ENCODE results near the gene MACF1. TPM values are rescaled to one million over a fixed set of nuclear protein-coding genes. Genes with fewer than 3 reads are reported as not detected.
"Not testable (repeated sequence)": the region's sequence is repeated elsewhere in the genome, so short reads cannot be mapped to it uniquely, and the experiment has no call there.

MACF1 gene
- total RNA-seq, 2 experiments from 2014 or later, result 319 to 488 TPM

DNA sequence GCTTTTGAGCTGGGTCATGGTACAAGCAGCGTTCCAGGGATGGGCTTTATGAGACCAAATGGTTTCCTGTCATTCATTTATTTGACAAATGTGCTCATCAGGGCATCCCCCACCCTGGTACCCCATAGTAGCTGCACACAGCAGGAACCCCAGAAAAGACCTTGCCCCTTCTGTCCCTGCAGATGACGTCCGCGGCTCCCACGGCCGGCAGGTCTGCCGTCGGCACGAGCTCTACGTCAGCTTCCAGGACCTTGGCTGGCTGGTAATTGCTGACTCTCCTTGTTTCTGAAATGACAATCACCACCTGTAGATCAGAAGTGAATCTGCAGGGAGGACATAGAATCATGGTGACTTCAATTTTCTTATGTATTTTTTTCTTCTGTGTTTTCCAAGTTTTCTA is 317.7 kb downstream of the MACF1 start:
- CTCF ChIA-PET; H3K4me3 Mint-ChIP-seq; H3K27ac Mint-ChIP-seq; H3K27me3 Mint-ChIP-seq; H3K9me3 Mint-ChIP-seq (ENCODE audit: low read depth); DNase-seq; H3K36me3 Mint-ChIP-seq; ATAC-seq: not testable (repeated sequence)
- peaks cover 19% of the 10 kb centered on the region for H3K4me1 Mint-ChIP-seq

DNA sequence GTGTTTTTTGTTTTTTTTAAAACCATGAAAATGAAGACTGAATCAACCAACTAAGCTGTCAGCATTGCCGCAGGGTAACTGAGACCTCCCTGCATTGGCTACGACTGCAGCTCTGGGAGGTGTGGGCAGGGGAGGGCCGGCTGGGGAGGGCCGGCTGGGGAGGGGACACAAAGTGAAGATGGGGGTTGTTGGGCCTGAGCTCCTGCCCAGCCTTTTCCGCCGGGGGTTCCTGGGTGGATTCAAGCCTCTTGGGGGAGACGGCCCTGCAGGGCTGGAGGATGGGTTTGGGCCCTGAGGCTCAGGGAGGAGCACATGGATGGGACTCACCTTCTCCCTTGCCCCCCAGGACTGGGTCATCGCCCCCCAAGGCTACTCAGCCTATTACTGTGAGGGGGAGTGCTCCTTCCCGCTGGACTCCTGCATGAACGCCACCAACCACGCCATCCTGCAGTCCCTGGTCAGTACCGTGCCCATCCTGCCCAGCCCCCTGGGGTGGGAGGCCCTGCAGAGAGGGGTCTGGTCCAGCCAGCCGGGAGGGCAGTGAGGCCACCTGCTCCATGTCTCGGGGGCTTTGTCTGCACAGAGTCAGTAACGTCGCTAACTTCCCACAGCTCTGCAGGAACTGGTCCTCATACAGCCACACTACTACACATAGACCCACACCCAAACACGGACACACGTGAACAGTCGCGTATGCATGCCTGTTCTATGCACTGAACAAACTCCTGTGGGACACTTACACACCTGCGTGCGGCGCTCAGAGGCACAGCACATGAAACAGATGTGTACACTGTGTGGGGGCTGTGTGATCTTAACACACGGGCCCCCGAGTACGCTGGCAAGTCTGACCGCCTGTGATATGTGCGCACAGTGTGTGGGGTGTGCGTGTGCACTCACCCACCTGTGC is 318.4 kb downstream of the MACF1 start:
- ATAC-seq, result no peak
- H3K4me1 Mint-ChIP-seq, result peaks cover 19% of the 10 kb centered on the region

GRCh38 chr1:39524171-39524570 is 319.7 kb downstream of the MACF1 start:
- DNase-seq (no peak), ATAC-seq (no peak)
- H3K4me1 Mint-ChIP-seq, result peaks cover 19% of the 10 kb centered on the region
- no peaks in the 10 kb centered on the region for H3K9me3 Mint-ChIP-seq (ENCODE audit: low read depth)
- CTCF ChIA-PET, result interaction anchor here (1.0 kb wide), 1 partner anchor 14 kb away, joined by 3 read pairs; no protein-coding TSS in a partner anchor
- no peak overlapping the region for H3K4me3 Mint-ChIP-seq
- H3K27ac Mint-ChIP-seq, result peak overlapping the region; percentile 24
- no peaks in the 10 kb centered on the region for H3K27me3 Mint-ChIP-seq
- peaks cover 3% of the 10 kb centered on the region for H3K36me3 Mint-ChIP-seq

More for the DNA sequence above, 318.4 kb downstream of the MACF1 start:
- H3K4me3 Mint-ChIP-seq, result no peak overlapping the region
- CTCF ChIA-PET, result no interaction called here
- no peak overlapping the region for H3K27ac Mint-ChIP-seq
- H3K9me3 Mint-ChIP-seq (ENCODE audit: low read depth), result no peaks in the 10 kb centered on the region
- H3K36me3 Mint-ChIP-seq, result peaks cover under 1% of the 10 kb centered on the region
- no peaks in the 10 kb centered on the region for H3K27me3 Mint-ChIP-seq
- DNase-seq, result no peak

DNA sequence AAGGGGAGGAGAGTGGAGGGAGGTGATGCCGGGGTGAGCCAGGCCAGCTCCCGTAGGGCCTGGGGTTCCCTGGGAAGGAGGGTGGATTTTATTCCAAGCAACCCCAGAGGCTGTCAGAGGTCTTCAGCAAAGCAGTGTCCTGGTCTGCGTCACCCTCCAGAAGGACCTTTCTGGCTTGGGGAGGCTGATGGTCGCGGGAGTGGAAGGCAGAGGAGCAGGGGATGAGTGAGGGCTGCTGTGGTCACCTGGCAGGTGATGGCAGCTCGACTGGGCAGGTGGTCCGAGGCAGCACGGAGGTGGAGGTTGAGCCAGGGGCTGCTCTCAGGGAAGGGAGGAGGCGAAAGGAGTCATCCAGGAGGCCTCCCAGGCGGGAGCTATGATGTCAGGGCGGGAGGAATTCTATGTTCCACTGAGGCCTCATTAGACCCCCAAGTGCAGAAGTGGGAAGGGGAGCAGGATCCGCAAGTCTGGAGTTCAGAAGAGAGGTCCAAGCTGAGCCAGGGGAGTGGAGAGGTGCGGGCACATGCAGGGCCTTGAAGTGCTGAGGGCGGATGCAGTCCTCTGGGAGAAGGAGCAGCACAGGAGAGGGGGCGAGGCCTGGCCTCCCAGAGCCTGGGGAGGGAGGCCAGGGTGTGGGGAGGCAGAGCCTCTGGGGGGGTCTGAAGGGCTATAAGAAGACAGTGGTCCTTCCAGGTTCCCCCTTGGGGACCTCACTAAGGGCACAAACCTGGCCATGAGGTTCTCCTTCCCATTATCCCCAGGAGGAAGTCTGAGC is 320.3 kb downstream of the MACF1 start:
- H3K27ac Mint-ChIP-seq, result peak overlapping the region; percentile 24
- no peak overlapping the region for H3K4me3 Mint-ChIP-seq
- no peaks in the 10 kb centered on the region for H3K9me3 Mint-ChIP-seq (ENCODE audit: low read depth)
- peaks cover 19% of the 10 kb centered on the region for H3K4me1 Mint-ChIP-seq
- ATAC-seq (no peak), DNase-seq (no peak)
- no peaks in the 10 kb centered on the region for H3K27me3 Mint-ChIP-seq
- peaks cover 3% of the 10 kb centered on the region for H3K36me3 Mint-ChIP-seq
- CTCF ChIA-PET, result interaction anchor here (1.0 to 4.2 kb wide), 4 partner anchors 13 to 134 kb away, joined by 3 to 16 read pairs (median 3); no protein-coding TSS in a partner anchor

DNA sequence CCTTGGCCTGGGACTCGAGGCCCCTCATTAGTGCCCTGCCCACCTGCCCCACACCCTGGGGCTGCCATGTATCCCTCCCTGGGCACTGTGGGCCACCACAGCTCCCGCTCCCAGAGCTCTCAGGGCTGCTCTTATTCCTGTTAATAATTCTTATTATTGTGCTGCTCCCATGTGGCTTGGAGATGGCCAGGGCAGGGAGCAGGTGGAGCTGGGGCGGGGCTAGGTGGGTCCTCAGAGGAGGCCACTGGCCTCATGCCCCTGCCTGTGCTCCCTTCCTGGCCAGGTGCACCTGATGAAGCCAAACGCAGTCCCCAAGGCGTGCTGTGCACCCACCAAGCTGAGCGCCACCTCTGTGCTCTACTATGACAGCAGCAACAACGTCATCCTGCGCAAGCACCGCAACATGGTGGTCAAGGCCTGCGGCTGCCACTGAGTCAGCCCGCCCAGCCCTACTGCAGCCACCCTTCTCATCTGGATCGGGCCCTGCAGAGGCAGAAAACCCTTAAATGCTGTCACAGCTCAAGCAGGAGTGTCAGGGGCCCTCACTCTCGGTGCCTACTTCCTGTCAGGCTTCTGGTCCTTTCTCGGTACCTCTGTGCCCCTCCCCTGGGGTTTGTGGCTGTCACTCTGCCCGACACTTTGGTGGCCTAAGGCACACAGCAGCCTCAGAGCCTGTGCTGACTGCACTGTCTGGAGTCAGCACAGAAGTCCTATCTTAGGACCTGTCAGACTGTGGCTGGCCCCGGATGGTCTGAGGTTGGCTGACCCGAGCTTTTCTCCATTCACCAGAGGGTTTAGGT is 321.1 kb downstream of the MACF1 start:
- H3K27me3 Mint-ChIP-seq, result no peaks in the 10 kb centered on the region
- DNase-seq (peak; percentile 90), ATAC-seq (peak; percentile 98)
- peaks cover 19% of the 10 kb centered on the region for H3K4me1 Mint-ChIP-seq
- peak overlapping the region; percentile 54 for H3K27ac Mint-ChIP-seq
- H3K4me3 Mint-ChIP-seq, result no peak overlapping the region
- no peaks in the 10 kb centered on the region for H3K9me3 Mint-ChIP-seq (ENCODE audit: low read depth)
- CTCF ChIA-PET, result interaction anchor here (1.2 to 4.2 kb wide), 3 partner anchors 13 to 133 kb away, joined by 3 to 16 read pairs (median 3); no protein-coding TSS in a partner anchor
- H3K36me3 Mint-ChIP-seq, result peaks cover 3% of the 10 kb centered on the region

GRCh38 chr1:39526466-39527189 is 322.1 kb downstream of the MACF1 start:
- H3K36me3 Mint-ChIP-seq, result peaks cover 3% of the 10 kb centered on the region
- H3K4me3 Mint-ChIP-seq, result no peak overlapping the region
- no peaks in the 10 kb centered on the region for H3K27me3 Mint-ChIP-seq
- CTCF ChIA-PET, result interaction anchor here (1.6 to 4.2 kb wide), 2 partner anchors 12 to 132 kb away, joined by 3 to 16 read pairs; no protein-coding TSS in a partner anchor
- H3K4me1 Mint-ChIP-seq, result peaks cover 19% of the 10 kb centered on the region
- no peak for ATAC-seq
- no peak for DNase-seq
- H3K9me3 Mint-ChIP-seq (ENCODE audit: low read depth), result no peaks in the 10 kb centered on the region
- no peak overlapping the region for H3K27ac Mint-ChIP-seq

DNA sequence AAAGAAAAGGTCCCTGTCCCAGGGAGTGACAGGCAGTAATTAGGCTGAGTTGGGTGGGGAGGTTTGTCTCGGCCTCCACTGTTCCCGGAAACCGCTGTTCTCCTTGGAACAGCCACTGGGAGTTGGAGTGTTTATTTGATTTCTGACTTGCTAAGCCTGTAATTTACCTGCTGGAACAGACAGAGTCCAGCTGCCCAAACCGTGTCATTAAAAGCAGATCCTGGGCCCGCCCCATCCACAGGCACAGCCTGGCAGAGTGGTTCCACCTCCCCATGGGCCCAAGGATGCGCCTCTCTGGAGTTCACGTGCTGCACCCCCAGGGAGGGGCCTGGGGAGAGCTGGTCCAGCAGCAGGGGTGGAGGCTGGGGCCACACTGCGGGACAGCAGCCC is 322.7 kb downstream of the MACF1 start:
- not testable (repeated sequence) for H3K27ac Mint-ChIP-seq; DNase-seq; H3K27me3 Mint-ChIP-seq; H3K4me3 Mint-ChIP-seq; ATAC-seq; H3K36me3 Mint-ChIP-seq; H3K9me3 Mint-ChIP-seq (ENCODE audit: low read depth)
- CTCF ChIA-PET, result interaction anchor here (1.2 to 4.2 kb wide), 2 partner anchors 11 to 432 kb away, joined by 3 to 16 read pairs; no protein-coding TSS in a partner anchor
- H3K4me1 Mint-ChIP-seq, result peaks cover 19% of the 10 kb centered on the region

- H3K4me1 Mint-ChIP-seq, result peaks cover 19% of the 10 kb centered on the region
- ATAC-seq (no peak), DNase-seq (no peak)
- no peaks in the 10 kb centered on the region for H3K9me3 Mint-ChIP-seq (ENCODE audit: low read depth)
- H3K27ac Mint-ChIP-seq, result no peak overlapping the region
- CTCF ChIA-PET, result interaction anchor here (1.2 to 4.2 kb wide), 2 partner anchors 10 to 433 kb away, joined by 3 to 16 read pairs; no protein-coding TSS in a partner anchor
- H3K36me3 Mint-ChIP-seq, result peaks cover 7% of the 10 kb centered on the region
- no peaks in the 10 kb centered on the region for H3K27me3 Mint-ChIP-seq
- no peak overlapping the region for H3K4me3 Mint-ChIP-seq
Observed at GRCh38 chr1:39528082-39528481, 323.6 kb downstream of the MACF1 start.

- peaks cover 15% of the 10 kb centered on the region for H3K4me1 Mint-ChIP-seq
- CTCF ChIA-PET, result interaction anchor here (0.7 kb wide), 1 partner anchor 9 kb away, joined by 3 read pairs; no protein-coding TSS in a partner anchor
- H3K36me3 Mint-ChIP-seq, result peaks cover 7% of the 10 kb centered on the region
- DNase-seq, result no peak
- H3K4me3 Mint-ChIP-seq, result no peak overlapping the region
- no peak for ATAC-seq
- no peak overlapping the region for H3K27ac Mint-ChIP-seq
- H3K27me3 Mint-ChIP-seq, result no peaks in the 10 kb centered on the region
- H3K9me3 Mint-ChIP-seq (ENCODE audit: low read depth), result no peaks in the 10 kb centered on the region
Observed at GRCh38 chr1:39529901-39530535, 325.5 kb downstream of the MACF1 start.

DNA sequence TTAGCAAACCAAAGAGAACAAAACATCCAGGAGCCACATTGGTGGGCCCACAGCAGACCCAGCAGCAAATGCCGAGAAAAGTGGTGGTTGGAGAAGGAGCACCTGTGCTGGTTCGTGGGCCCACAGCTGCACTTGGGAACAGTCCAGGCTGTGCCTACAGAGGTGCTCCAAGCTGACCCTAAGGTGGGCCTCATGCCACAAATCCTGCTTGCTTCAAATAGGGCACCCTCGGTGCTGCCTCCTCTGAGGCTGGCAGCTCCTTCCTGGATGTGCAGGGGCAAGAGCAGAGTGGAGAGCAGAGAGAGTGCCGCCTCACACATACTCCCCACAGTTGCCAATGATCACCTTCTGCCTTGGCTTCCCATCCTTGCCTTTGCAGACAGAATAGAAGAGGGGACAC is 327.0 kb downstream of the MACF1 start:
- CTCF ChIA-PET, result no interaction called here
- Mint-ChIP-seq H3K9me3 (ENCODE audit: low read depth) (no peaks in the 10 kb centered on the region), H3K27ac (no peak overlapping the region), H3K4me1 (peaks cover 4% of the 10 kb centered on the region), H3K4me3 (no peak overlapping the region), H3K36me3 (peaks cover 9% of the 10 kb centered on the region), H3K27me3 (no peaks in the 10 kb centered on the region)
- ATAC-seq (no peak), DNase-seq (no peak)

- DNase-seq (no peak), ATAC-seq (no peak)
- Mint-ChIP-seq H3K4me3 (no peak overlapping the region), H3K27ac (no peak overlapping the region), H3K27me3 (no peaks in the 10 kb centered on the region), H3K36me3 (peaks cover 6% of the 10 kb centered on the region), H3K4me1 (no peaks in the 10 kb centered on the region), H3K9me3 (ENCODE audit: low read depth) (no peaks in the 10 kb centered on the region)
- CTCF ChIA-PET, result interaction anchor here (1.1 to 1.8 kb wide), 2 partner anchors 8 to 122 kb away, joined by 3 to 6 read pairs; no protein-coding TSS in a partner anchor
Observed at GRCh38 chr1:39533442-39533841, 328.9 kb downstream of the MACF1 start.
